ENCODE data around the gene TTLL4.

Gene TTLL4, protein sequence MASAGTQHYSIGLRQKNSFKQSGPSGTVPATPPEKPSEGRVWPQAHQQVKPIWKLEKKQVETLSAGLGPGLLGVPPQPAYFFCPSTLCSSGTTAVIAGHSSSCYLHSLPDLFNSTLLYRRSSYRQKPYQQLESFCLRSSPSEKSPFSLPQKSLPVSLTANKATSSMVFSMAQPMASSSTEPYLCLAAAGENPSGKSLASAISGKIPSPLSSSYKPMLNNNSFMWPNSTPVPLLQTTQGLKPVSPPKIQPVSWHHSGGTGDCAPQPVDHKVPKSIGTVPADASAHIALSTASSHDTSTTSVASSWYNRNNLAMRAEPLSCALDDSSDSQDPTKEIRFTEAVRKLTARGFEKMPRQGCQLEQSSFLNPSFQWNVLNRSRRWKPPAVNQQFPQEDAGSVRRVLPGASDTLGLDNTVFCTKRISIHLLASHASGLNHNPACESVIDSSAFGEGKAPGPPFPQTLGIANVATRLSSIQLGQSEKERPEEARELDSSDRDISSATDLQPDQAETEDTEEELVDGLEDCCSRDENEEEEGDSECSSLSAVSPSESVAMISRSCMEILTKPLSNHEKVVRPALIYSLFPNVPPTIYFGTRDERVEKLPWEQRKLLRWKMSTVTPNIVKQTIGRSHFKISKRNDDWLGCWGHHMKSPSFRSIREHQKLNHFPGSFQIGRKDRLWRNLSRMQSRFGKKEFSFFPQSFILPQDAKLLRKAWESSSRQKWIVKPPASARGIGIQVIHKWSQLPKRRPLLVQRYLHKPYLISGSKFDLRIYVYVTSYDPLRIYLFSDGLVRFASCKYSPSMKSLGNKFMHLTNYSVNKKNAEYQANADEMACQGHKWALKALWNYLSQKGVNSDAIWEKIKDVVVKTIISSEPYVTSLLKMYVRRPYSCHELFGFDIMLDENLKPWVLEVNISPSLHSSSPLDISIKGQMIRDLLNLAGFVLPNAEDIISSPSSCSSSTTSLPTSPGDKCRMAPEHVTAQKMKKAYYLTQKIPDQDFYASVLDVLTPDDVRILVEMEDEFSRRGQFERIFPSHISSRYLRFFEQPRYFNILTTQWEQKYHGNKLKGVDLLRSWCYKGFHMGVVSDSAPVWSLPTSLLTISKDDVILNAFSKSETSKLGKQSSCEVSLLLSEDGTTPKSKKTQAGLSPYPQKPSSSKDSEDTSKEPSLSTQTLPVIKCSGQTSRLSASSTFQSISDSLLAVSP

DNA sequence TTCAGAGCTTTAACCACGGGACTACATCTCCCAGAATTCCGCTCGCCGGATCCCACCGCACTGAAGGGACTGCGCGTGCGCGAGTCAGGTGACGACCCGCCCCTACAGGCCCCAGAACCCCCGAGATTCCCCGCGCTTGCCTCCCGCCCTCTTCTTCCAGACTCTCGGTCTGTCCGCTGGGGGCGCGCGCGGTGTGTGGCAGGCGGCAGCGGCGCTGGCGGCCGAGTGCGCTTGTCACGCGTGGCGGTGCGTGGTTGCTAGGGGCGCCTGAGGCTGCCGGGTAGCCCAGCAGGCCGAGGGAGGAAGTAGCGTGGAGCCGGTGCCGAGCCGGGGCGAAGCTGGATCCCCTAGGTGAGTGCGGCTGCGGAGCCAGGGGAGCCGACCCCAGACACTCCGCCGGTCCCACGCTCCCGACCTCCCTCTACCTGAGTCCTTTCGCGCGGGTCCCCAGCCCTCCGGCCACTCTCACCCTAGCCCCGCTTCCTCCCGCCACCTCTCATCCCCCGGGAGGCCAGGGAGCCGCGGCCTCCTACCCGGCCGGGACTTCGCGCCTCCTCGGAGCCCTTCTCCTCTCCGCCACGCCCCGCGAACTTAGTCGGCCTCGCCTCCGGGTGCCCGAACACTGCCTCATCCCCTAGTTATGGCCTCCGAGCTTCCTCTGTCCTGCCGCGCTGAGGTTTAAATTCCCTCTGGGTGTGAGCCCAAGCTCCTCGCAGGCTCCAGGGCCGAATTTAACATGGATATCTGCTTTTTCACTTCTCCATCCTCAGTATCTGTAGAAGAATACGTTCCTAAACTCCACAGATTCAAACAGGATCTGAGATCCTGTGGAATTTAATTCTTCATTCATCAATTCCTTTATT is at the start of gene TTLL4:
TSS of gene TTLL4 (plus strand) at position 149 of the 863 bp plus-strand sequence. CDS start 26,842 bp downstream, outside the sequence.
- peak; percentile 96 for DNase-seq

DNA sequence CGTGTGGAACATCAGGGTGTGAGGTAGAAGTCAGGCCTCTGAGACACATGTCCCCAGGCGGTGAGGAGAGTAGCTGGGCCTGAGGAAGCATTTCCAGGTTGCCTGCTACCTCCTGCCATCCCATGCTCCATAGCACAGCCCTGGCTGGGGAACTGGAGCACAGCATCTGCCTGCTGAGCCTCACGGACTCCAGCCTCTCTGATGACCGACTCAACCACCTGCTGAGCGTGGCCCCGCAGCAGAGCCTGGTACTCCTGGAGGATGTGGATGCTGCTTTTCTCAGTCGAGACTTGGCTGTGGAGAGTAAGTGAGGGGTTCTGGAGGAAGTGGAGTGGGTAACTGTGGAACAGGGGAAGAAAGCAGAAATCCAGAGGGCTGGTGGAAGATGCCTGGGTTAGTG is 48.3 kb upstream of the TTLL4 start:
- no peak for DNase-seq

DNA sequence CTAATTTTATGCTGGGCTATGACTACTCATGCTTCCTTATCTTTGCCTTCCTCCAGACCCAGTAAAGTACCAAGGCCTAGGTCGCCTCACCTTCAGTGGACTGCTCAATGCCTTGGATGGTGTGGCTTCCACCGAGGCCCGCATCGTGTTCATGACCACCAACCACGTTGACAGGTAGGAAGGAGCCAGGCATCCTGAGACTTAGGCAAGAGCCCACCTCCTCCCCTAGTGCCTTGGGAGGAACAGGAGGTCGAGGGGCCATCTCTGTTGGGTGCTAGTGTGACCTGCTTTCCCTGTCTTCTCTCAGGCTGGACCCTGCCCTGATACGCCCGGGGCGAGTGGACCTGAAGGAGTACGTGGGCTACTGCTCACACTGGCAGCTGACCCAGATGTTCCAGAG is 47.8 kb upstream of the TTLL4 start:
- DNase-seq: no peak

DNA sequence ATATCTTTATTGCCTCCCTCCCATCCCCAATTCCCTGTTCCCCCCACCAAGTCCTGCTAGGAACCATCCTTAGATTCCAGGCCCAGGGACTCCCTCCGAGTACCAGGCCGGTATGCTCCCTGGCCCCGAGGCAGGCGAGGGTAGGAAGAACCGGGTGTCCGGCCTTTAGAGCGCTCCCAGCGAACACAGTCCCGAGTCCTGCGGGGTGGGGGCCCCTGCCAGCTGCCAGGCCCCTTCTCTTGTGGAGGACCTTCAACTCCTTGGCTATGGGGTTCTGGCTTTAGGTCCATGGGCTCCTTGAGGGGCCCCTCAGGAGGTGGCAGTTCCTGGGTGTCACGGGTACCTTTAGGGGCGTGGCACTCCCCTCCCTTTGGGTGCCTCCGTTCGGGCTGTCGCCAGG is 46.7 kb upstream of the TTLL4 start:
- no peak for DNase-seq

DNA sequence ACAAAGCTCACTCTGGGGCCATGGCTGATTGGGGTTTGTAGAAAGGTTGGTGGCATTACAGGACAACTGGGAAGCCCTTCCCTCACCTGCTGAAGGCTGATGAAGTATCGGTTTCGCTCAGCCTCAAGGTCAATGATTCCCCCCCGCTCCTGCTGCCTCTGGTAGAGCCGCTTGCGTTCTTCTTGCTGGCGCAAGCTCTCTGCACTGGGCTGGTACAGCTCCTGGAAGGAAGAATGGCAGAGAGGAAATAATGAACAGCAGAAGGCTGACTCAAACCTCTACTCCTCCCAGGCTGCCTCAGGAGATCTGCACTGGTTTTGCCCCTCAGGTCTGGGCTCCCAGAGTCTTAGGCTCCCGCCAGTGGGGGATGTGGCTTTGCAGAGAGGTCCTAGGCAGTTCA is 46.0 kb upstream of the TTLL4 start:
- DNase-seq: no peak

DNA sequence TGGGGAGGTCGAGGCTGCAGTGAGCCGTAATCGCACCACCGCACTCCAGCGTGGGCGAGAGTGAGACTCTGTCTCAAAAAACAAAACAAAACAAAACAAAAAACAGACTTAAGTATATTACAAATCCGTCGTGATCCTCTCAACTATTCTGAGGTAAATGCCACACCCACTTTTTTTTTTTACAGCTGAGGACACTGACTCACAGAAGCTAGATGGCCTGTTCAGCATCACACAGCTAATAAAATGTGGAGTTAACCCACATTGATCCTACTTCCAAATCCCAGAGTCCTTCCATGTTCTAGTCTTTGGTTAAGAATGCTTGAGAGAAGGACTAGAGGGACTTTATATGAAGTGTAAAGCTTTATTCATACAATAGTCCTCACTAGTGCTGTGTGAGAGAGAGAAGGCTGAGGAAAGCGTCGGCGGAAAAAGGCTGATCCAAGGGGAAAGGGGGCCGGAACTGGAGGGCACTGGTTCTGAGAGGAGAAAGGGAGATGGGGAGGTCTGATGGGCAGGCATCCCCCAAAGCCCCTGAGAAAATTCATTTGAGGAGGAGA is 39.5 kb upstream of the TTLL4 start:
- peak; percentile 41 for DNase-seq

DNA sequence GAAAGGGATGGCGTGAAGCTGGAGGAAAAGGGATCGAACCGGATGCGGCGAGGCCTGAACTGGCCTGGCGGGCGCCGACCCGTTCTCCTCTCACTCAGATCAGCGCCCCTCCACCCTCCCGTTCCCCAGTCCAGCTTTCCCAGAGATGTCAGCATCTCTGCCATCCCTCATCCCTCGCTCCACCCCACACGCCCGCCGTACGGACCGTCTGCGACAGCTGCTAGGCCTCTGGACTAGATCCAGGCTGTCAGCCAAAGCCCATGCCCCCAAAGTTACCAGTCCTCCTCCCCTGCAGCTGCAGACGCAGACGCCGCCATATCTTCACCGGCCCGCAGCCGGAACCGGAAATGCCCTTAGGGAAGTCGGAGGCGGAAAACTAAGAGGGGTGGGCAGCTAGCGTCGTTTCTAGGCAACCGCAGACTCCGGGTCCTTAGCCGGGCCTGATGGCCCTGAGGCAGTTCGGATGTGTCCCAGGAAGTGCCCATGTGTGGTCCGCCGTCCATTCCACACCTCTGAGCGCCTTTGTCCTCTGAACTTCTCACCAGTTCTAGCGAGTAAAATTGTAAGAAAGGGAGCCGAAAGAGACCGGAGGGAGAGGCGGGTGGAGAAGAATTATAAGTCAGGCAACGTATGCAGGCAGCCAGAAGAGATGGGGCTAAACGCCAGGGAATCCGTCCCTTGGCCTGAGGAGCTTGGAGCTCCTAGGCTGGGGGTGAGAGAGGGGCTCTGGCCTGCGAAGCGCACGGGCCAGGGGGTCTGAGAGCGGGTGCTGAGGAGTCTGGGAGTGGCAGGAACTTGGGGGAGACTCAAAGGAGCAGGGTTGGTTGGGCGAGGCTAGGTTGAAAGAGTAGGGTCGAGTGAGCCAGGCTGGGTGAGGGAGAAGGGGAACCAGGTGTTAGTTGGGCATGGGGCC is 38.7 kb upstream of the TTLL4 start, which contains the start of the genes RNF25 and STK36:
TSS of gene RNF25 (minus strand) at position 349 of the 913 bp plus-strand sequence. CDS start at position 317, 32 bp downstream.
TSS of gene STK36 (plus strand) at position 433 of the 913 bp plus-strand sequence. CDS start 744 bp downstream, outside the sequence.
- DNase-seq: peak; percentile 92

DNA sequence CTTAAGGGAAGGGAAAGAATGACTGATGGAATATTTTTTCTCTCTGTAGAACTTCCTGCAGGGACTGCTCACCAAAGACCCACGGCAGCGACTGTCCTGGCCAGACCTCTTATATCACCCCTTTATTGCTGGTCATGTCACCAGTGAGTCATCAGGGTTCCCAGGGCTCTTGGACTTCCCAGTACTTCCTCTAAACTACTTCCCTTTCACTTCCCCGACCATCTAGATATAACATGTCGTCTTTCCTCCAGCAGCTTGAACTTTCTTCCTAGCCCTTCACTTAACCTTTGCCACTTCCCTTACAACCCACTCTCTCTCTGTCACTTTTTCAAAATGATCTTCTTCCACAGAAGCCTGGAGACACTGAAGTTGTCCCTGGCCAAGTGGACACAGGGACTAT is 31.5 kb upstream of the TTLL4 start:
- peak; percentile 46 for DNase-seq

DNA sequence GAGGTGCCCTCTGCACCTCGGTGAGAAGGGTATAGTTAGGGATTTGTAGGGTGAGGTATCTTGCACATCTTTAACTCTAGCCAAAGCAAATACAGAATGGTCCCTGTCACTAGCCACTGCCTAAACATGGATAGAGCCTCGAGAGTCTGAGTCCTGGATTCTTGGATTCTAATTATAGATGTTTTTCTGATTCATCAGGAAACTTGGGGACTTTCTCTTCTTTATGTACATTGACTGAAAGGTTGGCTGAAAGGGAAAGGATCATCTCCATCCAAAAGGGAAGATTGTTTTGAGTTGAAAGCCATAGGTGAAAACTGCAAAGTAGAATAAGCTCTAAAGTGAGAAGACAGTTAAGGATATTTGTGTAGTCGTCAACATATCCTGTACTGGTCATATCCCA is 30.6 kb upstream of the TTLL4 start:
- DNase-seq: no peak

DNA sequence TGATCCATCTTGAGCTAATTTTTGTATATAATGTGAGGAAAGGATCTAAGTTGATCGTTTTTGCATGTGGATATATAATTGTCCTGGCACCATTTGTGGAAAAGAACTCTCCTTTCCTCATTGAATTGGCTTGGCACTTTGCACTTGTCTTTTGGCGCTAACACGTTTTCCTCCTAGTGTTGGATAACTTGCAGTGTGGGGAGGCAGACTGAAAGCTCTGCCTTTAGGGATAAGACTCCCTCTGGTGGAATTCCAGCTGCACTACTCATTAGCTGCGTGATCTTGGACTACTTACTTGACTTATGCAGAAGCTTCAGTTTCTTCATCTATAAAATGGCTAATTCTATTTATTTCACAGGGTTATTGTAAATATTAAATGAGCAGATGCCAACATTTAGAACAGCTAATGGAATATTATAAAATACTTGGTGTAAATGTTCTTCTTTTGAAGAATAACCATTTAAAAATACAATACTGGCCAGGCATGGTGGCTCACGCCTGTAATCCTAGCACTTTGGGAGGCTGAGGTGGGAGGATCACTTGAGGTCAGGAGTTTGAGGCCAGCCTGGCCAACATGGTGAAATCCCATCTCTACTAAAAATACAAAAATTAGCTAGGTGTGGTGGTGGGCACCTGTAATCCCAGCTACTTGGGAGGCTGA is 23.1 kb upstream of the TTLL4 start:
- DNase-seq: peak; percentile 76

DNA sequence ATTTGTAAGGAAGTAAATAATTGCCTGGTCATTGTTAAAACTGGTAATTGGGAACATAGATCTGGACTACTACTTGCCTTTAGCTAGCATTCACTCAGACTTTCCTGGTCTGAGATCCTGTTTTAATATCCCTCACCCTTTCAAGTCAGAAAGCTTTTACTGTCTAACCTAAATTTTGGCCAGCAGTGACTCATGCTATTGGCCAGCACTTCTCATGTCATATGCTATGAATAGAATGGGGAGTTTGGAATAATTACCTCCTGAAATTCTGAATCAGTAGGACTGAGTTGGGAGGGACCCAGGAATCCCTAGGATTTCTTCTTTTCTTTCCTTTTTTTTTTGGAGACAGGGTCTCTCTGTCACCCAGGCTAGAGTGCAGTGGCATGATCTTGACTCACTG is 19.4 kb upstream of the TTLL4 start:
- peak; percentile 37 for DNase-seq

DNA sequence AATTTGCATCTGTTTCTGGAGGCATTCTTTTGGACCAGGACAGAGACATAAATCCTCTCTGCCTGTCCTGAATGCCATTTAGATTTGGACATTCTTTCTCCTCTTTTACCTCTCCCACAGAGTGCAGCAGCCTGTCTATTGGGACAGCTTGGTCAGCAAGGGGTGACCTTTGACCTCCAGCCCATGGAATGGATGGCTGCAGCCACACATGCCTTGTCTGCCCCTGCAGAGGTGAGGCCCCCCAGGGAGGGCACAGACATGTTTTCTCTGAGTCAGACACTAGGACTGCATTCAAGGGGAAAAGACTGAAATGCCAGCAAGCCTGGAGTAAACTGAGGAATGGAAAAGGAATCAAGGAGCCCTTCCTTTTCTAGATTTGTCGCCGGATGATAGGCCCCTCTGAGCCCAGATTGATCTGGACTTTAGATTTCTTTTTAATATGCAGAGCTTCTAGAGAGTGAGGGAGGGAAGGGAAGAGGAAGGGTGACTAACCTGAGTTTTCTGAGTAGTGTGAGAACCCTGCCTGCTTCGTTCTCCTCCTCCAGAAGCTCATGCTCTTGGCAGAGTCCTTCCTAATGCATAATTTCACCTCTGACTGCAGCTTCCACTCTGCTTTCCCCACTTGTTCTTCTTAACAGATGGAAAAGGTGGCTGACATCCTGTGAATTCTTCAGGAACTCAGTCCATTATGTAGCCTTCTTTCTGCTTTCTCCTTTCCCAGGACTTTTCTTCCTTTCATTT is 16.1 kb upstream of the TTLL4 start:
- peak; percentile 57 for DNase-seq

DNA sequence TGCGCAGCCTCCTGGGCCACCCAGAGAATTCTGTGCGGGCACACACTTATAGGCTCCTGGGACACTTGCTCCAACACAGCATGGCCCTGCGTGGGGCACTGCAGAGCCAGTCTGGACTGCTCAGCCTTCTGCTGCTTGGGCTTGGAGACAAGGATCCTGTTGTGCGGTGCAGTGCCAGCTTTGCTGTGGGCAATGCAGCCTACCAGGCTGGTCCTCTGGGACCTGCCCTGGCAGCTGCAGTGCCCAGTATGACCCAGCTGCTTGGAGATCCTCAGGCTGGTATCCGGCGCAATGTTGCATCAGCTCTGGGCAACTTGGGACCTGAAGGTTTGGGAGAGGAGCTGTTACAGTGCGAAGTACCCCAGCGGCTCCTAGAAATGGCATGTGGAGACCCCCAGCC is 11.8 kb upstream of the TTLL4 start:
- no peak for DNase-seq

DNA sequence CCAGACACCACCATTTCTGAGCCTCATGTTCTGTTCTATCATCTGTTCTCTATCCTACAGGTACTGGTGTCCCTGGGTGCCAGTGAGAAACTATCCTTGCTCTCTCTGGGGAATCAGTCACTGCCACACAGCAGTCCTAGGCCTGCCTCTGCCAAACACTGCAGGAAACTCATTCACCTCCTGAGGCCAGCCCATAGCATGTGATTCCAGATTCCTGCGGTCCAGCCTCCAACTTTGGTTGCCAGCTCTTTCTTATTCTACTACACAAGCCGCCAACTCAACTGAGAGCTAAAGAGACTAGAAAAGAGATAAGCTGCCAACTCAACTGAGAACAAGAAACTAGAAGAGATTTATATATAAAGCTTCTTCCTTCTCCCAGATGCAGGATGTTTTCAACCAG is 8.8 kb upstream of the TTLL4 start:
- no peak for DNase-seq

DNA sequence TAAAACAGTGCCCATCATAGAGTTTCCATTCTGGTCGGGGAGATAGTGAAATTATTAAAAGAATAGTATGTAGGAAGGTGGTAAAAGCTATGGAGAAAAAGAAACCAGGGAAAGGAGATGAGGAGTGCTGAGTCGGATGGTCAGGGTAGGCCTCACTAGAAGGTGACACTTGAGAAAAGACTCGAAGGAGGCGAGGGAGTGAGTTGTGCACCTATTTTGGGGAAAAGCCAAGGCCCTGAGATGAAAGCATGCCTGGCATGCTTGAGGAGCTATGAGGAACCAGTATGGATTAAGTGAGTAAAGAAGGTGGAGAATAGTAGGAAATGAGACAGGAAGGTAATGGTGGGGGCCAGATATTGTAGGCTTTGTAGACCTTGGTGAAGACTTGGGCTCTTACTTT is 7.3 kb upstream of the TTLL4 start:
- no peak for DNase-seq

DNA sequence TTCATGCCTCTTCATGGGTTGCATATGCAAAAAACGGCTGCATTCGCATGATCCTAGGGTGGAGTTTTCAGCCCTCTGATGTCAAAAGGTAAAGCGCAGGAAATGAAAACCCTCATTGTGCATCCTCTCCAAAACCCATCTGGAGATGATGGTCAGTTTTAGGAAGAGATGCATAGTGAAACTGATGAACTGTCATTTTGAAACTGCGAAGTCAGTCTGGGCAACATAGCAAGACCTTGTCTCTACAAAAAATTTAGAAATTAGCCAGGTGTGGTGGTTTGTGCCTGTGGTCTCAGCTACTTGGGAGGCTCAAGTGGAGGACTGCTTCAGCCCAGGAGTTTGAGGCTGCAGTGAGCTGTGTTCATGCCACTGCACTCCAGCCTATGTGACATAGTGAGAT is 2.5 kb upstream of the TTLL4 start:
- DNase-seq: no peak

DNA sequence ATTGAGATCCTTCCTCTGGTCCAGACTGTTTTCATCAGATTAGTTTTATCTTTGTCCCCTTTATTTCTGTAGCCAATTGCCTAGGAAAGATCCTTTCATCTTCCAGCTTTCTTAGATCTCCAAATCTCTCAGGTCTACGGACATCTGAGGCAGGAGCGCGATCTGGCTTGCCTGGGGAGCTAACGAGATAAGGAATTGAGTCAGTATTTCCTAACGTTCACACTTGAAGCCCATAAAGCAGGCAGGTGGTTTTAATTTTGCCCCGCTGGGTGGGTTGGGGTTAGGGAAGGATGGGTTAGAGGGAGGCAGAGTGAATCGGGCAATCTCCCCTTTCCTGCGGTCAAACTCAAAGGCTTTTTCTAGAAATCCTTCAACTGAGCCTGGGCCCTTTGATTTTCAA is 727 bp upstream of the TTLL4 start:
- DNase-seq: no peak

DNA sequence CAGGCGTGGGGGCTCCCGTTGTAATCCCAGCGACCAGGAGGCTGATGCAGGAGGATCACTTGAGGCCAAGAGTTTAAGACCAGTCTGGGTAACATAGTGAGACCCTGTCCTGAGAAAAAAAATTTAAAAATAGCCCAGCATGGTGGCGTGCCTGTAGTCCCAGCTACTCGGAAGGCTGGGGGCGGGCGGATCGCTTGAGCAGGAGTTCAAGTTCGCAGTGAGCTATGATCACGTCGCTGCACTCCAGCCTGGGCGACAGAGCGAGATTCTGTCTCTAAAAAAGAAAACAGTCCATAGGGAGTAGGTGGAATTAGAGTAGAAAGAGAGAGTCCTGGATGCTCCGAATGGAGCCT is 325 bp upstream of the TTLL4 start:
- DNase-seq: no peak

DNA sequence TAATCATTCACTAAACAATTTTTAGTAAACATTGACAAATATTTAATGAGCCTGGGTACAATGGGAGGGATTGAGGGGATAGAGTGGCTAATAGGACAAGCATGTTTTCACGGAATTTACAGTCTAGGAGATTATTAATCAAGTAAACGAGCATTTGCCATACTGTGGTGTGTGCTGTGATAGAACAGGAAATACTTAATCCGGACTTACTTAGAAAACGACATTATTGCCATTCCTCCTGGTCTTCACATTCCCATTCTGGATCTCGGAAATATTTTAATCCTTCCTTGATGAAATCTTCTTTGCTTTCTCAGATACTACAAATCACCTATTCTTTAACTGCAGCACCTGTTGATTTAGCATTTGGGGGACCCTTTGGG is 905 bp downstream of the TTLL4 start:
- peak; percentile 26 for DNase-seq

All from EL (cell line).